Right renal pelvis (tissue), 4 donors: ENCODE measurements around the gene TMEM273. TPM values are rescaled to one million over a fixed set of nuclear protein-coding genes. Genes with fewer than 3 reads are reported as not detected.
"Not testable (repeated sequence)": the region's sequence is repeated elsewhere in the genome, so short reads cannot be mapped to it uniquely, and the experiment has no call there.

Experiments used
- DNase-seq, 4 donors: peaks; one replicate each; pipeline ENCODE4 v3.0.0-alpha.2; 2013; ENCODE audit warnings: low read depth in 4 of 4, low spot score in 3 of 4, missing footprints in 1 of 4
- polyA plus RNA-seq, 4 donors: library from polyadenylated mRNA; unstranded; fragments of 120-200 nt; gene quantifications; one replicate each; pipeline ENCODE4 v1.2.1, GENCODE V29; 2013; ENCODE audit not compliant: insufficient read length in 4 of 4

The TMEM273 gene
- polyA plus RNA-seq, 4 donors, result 2.1 to 3.6 (median 2.7) TPM

- DNase-seq, result no peak
Observed at GRCh38 chr10:49207113-49207512, 18.9 kb upstream of the TMEM273 start.

- DNase-seq, result no peak
Observed at GRCh38 chr10:49205206-49205605, 17.0 kb upstream of the TMEM273 start.

GRCh38 chr10:49204119-49204518, 15.9 kb upstream of the TMEM273 start:
- DNase-seq, result no peak

GRCh38 chr10:49202266-49202665, 14.1 kb upstream of the TMEM273 start:
- DNase-seq, result no peak

- no peak for DNase-seq
Observed at GRCh38 chr10:49200854-49201253, 12.7 kb upstream of the TMEM273 start.

- no peak for DNase-seq
Observed at GRCh38 chr10:49197171-49197570, 9.0 kb upstream of the TMEM273 start.

- DNase-seq, result not testable (repeated sequence)
Observed at GRCh38 chr10:49195864-49196263, 7.7 kb upstream of the TMEM273 start.

- no peak for DNase-seq
Observed at GRCh38 chr10:49194212-49194920, 6.2 kb upstream of the TMEM273 start.

- no peak for DNase-seq
Observed at GRCh38 chr10:49191349-49191748, 3.2 kb upstream of the TMEM273 start.

- no peak for DNase-seq
Observed at GRCh38 chr10:49189422-49189821, 1.2 kb upstream of the TMEM273 start.

GRCh38 chr10:49187044-49187484, 1.1 kb downstream of the TMEM273 start:
- DNase-seq, result no peak

- DNase-seq, result no peak
Observed at GRCh38 chr10:49186613-49187012, 1.6 kb downstream of the TMEM273 start.

GRCh38 chr10:49185213-49185612, 3.0 kb downstream of the TMEM273 start:
- no peak for DNase-seq

GRCh38 chr10:49184642-49185111, 3.5 kb downstream of the TMEM273 start:
- DNase-seq, result no peak

- DNase-seq, result no peak
Observed at GRCh38 chr10:49183596-49184542, 4.3 kb downstream of the TMEM273 start.

- no peak for DNase-seq
Observed at GRCh38 chr10:49182776-49183175, 5.4 kb downstream of the TMEM273 start.

GRCh38 chr10:49180444-49180860, 7.7 kb downstream of the TMEM273 start:
- DNase-seq, result no peak

- DNase-seq, result no peak
Observed at GRCh38 chr10:49179699-49180443, 8.3 kb downstream of the TMEM273 start.

- DNase-seq, result no peak
Observed at GRCh38 chr10:49178489-49179471, 9.4 kb downstream of the TMEM273 start.
